ENCODE results near the gene CRYZ. TPM values are rescaled to one million over a fixed set of nuclear protein-coding genes. Genes with fewer than 3 reads are reported as not detected.

Gene CRYZ
- total RNA-seq, 2 donors from 2014 or later, result 12.6 to 36.0 TPM

- H3K27ac ChIP-seq, result no peak overlapping the region
- no peak overlapping the region for H3K4me3 ChIP-seq
- no peaks in the 10 kb centered on the region for H3K27me3 ChIP-seq (replicated peaks; ENCODE audit: insufficient read depth)
- TF ChIP-seq CTCF (IDR thresholded peaks at IDR 0.05), result no peak
- ATAC-seq (ENCODE audit: insufficient number of reproducible peaks, low FRiP score, low read depth) (no peak), DNase-seq (ENCODE audit: low spot score) (no peak)
- H3K4me1 ChIP-seq (ENCODE audit: control insufficient read depth in 1 of 2, low read depth in 2 of 2), result no peaks in the 10 kb centered on the region
- no peaks in the 10 kb centered on the region for H3K9me3 ChIP-seq
- no peaks in the 10 kb centered on the region for H3K36me3 ChIP-seq
These were observed 51.4 kb downstream of the CRYZ start for GRCh38 chr1:74681449-74681848.

GRCh38 chr1:74681001-74681400, 51.8 kb downstream of the CRYZ start:
- H3K27ac ChIP-seq, result no peak overlapping the region
- no peaks in the 10 kb centered on the region for H3K36me3 ChIP-seq
- no peak for ATAC-seq (ENCODE audit: insufficient number of reproducible peaks, low FRiP score, low read depth)
- DNase-seq (ENCODE audit: low spot score), result no peak
- H3K27me3 ChIP-seq (replicated peaks; ENCODE audit: insufficient read depth), result no peaks in the 10 kb centered on the region
- TF ChIP-seq CTCF (IDR thresholded peaks at IDR 0.05), result no peak
- no peaks in the 10 kb centered on the region for H3K4me1 ChIP-seq (ENCODE audit: control insufficient read depth in 1 of 2, low read depth in 2 of 2)
- no peak overlapping the region for H3K4me3 ChIP-seq
- H3K9me3 ChIP-seq, result no peaks in the 10 kb centered on the region

- Histone ChIP-seq H3K4me1 (ENCODE audit: control insufficient read depth in 1 of 2, low read depth in 2 of 2) (no peaks in the 10 kb centered on the region), H3K27me3 (replicated peaks; ENCODE audit: insufficient read depth) (no peaks in the 10 kb centered on the region), H3K4me3 (no peak overlapping the region), H3K27ac (no peak overlapping the region), H3K36me3 (no peaks in the 10 kb centered on the region), H3K9me3 (no peaks in the 10 kb centered on the region)
- no peak for DNase-seq (ENCODE audit: low spot score)
- no peak for ATAC-seq (ENCODE audit: insufficient number of reproducible peaks, low FRiP score, low read depth)
- no peak for TF ChIP-seq CTCF (IDR thresholded peaks at IDR 0.05)
These were observed 53.0 kb downstream of the CRYZ start for GRCh38 chr1:74679811-74680210.

- Histone ChIP-seq H3K27me3 (replicated peaks; ENCODE audit: insufficient read depth) (no peaks in the 10 kb centered on the region), H3K4me1 (ENCODE audit: control insufficient read depth in 1 of 2, low read depth in 2 of 2) (peaks cover 2 to 7% of the 10 kb centered on the region in 2 donors), H3K4me3 (no peak overlapping the region), H3K9me3 (no peaks in the 10 kb centered on the region), H3K36me3 (no peaks in the 10 kb centered on the region), H3K27ac (no peak overlapping the region)
- ATAC-seq (ENCODE audit: insufficient number of reproducible peaks, low FRiP score, low read depth) (no peak), DNase-seq (ENCODE audit: low spot score) (no peak)
- no peak for TF ChIP-seq CTCF (IDR thresholded peaks at IDR 0.05)
These were observed 54.9 kb downstream of the CRYZ start for GRCh38 chr1:74677926-74678325.

GRCh38 chr1:74674278-74675048, 58.4 kb downstream of the CRYZ start:
- no peak for DNase-seq (ENCODE audit: low spot score)
- no peaks in the 10 kb centered on the region for H3K9me3 ChIP-seq
- peaks cover 2 to 7% of the 10 kb centered on the region in 2 donors for H3K4me1 ChIP-seq (ENCODE audit: control insufficient read depth in 1 of 2, low read depth in 2 of 2)
- no peaks in the 10 kb centered on the region for H3K27me3 ChIP-seq (replicated peaks; ENCODE audit: insufficient read depth)
- no peak for TF ChIP-seq CTCF (IDR thresholded peaks at IDR 0.05)
- no peak overlapping the region for H3K27ac ChIP-seq
- H3K4me3 ChIP-seq, result no peak overlapping the region
- ATAC-seq (ENCODE audit: insufficient number of reproducible peaks, low FRiP score, low read depth), result no peak
- no peaks in the 10 kb centered on the region for H3K36me3 ChIP-seq
